Panc1 (cell line): ENCODE measurements around the gene ARAF. TPM values are rescaled to one million over a fixed set of nuclear protein-coding genes. Genes with fewer than 3 reads are reported as not detected.

Experiments used
- ATAC-seq: fragments of 200-7000 bp; cut with Tn5 transposase; 2 replicates; pipeline ENCODE4 v1.9.1; 2020; ENCODE audit warnings: mild to moderate bottlenecking, moderate library complexity
- BruUV-seq: library from RNA; stranded (reverse); fragments of 400-500 nt; replicated peaks from 2 replicates; lab custom pipeline; 2021; lab: Mats Ljungman, UMichigan
- CTCF ChIA-PET: fragments of 300-600 bp; sonication (Branson Sonifier 250); formaldehyde crosslinking; loops from one replicate; lab custom pipeline; 2022; ENCODE audit warnings: antibody characterized with exemption; lab: Charles Lee
- POLR2A ChIA-PET: fragments of 300-600 bp; sonication (Branson Sonifier 250); formaldehyde crosslinking; loops from one replicate; lab custom pipeline; 2022; ENCODE audit warnings: antibody characterized with exemption; lab: Charles Lee
- DNase-seq: peaks from one replicate; pipeline ENCODE4 v3.0.0-alpha.2; 2010; ENCODE audit warnings: low read depth, low spot score
- H3K27ac ChIP-seq: 2 replicates; pipeline ENCODE4 v1.5.1; 2011; ENCODE audit warnings: mild to moderate bottlenecking, low read length, inconsistent platforms
- H3K27me3 ChIP-seq: fragments of 200-500 bp; sonication (Bioruptor generic); 2 replicates; pipeline ENCODE4 v1.6.0; 2014; ENCODE audit warnings: low read length, inconsistent platforms; ENCODE audit not compliant: control insufficient read depth, insufficient read depth
- H3K36me3 ChIP-seq: fragments of 200-500 bp; sonication (Bioruptor generic); 2 replicates; pipeline ENCODE4 v1.5.1; 2014; ENCODE audit warnings: inconsistent platforms, mild to moderate bottlenecking, low read length, moderate library complexity; ENCODE audit not compliant: control insufficient read depth, insufficient read depth
- H3K4me1 ChIP-seq: 2 replicates; pipeline ENCODE4 v1.5.1; 2011; ENCODE audit warnings: inconsistent platforms, mild to moderate bottlenecking, low read length, moderate library complexity; ENCODE audit not compliant: control insufficient read depth, insufficient read depth
- H3K4me3 ChIP-seq, 2 experiments: 2 replicates each; pipeline ENCODE4 v1.5.1; 2011 to 2012; ENCODE audit warnings: low read depth in 2 of 2, low read length in 2 of 2, mild to moderate bottlenecking in 2 of 2, inconsistent platforms in 1 of 2, moderate library complexity in 1 of 2
- H3K9me3 ChIP-seq: fragments of 200-500 bp; sonication (Bioruptor generic); 2 replicates; pipeline ENCODE4 v1.5.1; 2014; ENCODE audit warnings: low read depth, mild to moderate bottlenecking, inconsistent platforms, low read length, moderate library complexity; ENCODE audit not compliant: control insufficient read depth, insufficient read depth
- CTCF ChIP-seq: fragments of 450-650 bp; IDR thresholded peaks from 2 replicates; pipeline ENCODE4 v1.5.1; 2017; ENCODE audit warnings: mild to moderate bottlenecking
- POLR2AphosphoS5 ChIP-seq: IDR thresholded peaks from 2 replicates; pipeline ENCODE4 v1.6.1; 2012; ENCODE audit warnings: mild to moderate bottlenecking, low read depth, low read length, moderate library complexity
- REST ChIP-seq, 2 experiments: IDR thresholded peaks; 2 replicates each; pipeline ENCODE4 v1.6.1; 2011 to 2012; ENCODE audit warnings: low read depth in 2 of 2, control low read depth in 1 of 2, low read length in 1 of 2, mild to moderate bottlenecking in 1 of 2, moderate library complexity in 1 of 2; ENCODE audit not compliant: insufficient read depth in 1 of 2
- SIN3A ChIP-seq: IDR thresholded peaks from 2 replicates; pipeline ENCODE4 v1.6.1; 2012; ENCODE audit warnings: low read depth, mild to moderate bottlenecking, low read length, moderate library complexity, borderline replicate concordance; ENCODE audit not compliant: insufficient read depth
- TCF7L2 ChIP-seq: IDR thresholded peaks from 2 replicates; pipeline ENCODE4 v1.6.1; 2011; ENCODE audit warnings: mild to moderate bottlenecking, low read depth, low read length, inconsistent platforms
- in situ Hi-C: cut with HindIII; loops from 2 replicates; pipeline ENCODE4 v1.10.0; 2016; ENCODE audit warnings: low sequenced_read_pairs, low pct_unique_long_range_greater_than_20kb
- intact Hi-C: fragments of 100-400 bp; cut with micrococcal nuclease; formaldehyde crosslinking; loops from one replicate; pipeline ENCODE4 v1.10.0; 2022; ENCODE audit not compliant: unreplicated experiment
- total RNA-seq: library from RNA; stranded (reverse); gene quantifications from one replicate; pipeline ENCODE4 v1.2.1, GENCODE V29; 2021; ENCODE audit not compliant: unreplicated experiment

ARAF gene
- total RNA-seq, 1 experiment from 2014 or later = 87.9 TPM

- H3K27me3 ChIP-seq = no peaks in the 10 kb centered on the region
- H3K27ac ChIP-seq = no peak overlapping the region
- intact Hi-C loops = no loop called here
- POLR2A ChIA-PET = interaction anchor here (0.6 kb wide), 2 partner anchors 16 to 946 kb away, joined by 3 read pairs; no protein-coding TSS in a partner anchor
- no peaks in the 10 kb centered on the region for H3K4me1 ChIP-seq
- no peaks in the 10 kb centered on the region; the same call in none of the 2 replicates for H3K36me3 ChIP-seq
- ATAC-seq = no peak
- no peak overlapping the region for H3K4me3 ChIP-seq
- in situ Hi-C loops = no loop called here
- no TSS peak for BruUV-seq
- TF ChIP-seq TCF7L2 = no peak
- DNase-seq = no peak
- CTCF ChIA-PET = no interaction called here
- H3K9me3 ChIP-seq = no peaks in the 10 kb centered on the region
These were observed 7.8 kb downstream of the ARAF start for GRCh38 chrX:47568656-47569295.

- in situ Hi-C loops (no loop called here), intact Hi-C loops (no loop called here)
- TF ChIP-seq POLR2AphosphoS5 (no peak), REST (IDR thresholded peaks at IDR 0.05; ENCODE audit: insufficient read depth in 1 of 2, low read depth in 2 of 2, low read length in 1 of 2) (no peak), CTCF (no peak), SIN3A (no peak), TCF7L2 (no peak)
- Histone ChIP-seq H3K9me3 (no peaks in the 10 kb centered on the region), H3K27ac (no peak overlapping the region), H3K36me3 (no peaks in the 10 kb centered on the region; the same call in none of the 2 replicates), H3K4me1 (no peaks in the 10 kb centered on the region), H3K4me3 (no peak overlapping the region), H3K27me3 (no peaks in the 10 kb centered on the region)
- ATAC-seq (no peak), DNase-seq (no peak)
- BruUV-seq = no TSS peak
- ChIA-PET POLR2A (no interaction called here), CTCF (no interaction called here)
These were observed 9.8 kb downstream of the ARAF start for GRCh38 chrX:47570794-47571193.

GRCh38 chrX:47571215-47571614 is 10.2 kb downstream of the ARAF start:
- ChIA-PET POLR2A (no interaction called here), CTCF (no interaction called here)
- in situ Hi-C loops (no loop called here), intact Hi-C loops (no loop called here)
- BruUV-seq = no TSS peak
- H3K27me3 ChIP-seq = no peaks in the 10 kb centered on the region
- H3K4me1 ChIP-seq = no peaks in the 10 kb centered on the region
- no peak overlapping the region for H3K27ac ChIP-seq
- no peaks in the 10 kb centered on the region for H3K9me3 ChIP-seq
- no peak for TF ChIP-seq SIN3A
- no peak for TF ChIP-seq CTCF
- no peak for TF ChIP-seq TCF7L2
- no peak for TF ChIP-seq POLR2AphosphoS5
- TF ChIP-seq REST (IDR thresholded peaks at IDR 0.05; ENCODE audit: insufficient read depth in 1 of 2, low read depth in 2 of 2, low read length in 1 of 2) = no peak
- H3K36me3 ChIP-seq = no peaks in the 10 kb centered on the region; the same call in 1 of the 2 replicates
- no peak for ATAC-seq
- no peak overlapping the region for H3K4me3 ChIP-seq
- DNase-seq = no peak
